Activated CD8-positive, alpha-beta T cell treated with anti-CD3 and anti-CD28 coated beads, Interleukin-2, amount 10 ng/mL, durations not matched to agents 7 days and 5 days (primary cell): ENCODE results near the gene MYO7B. TPM values are rescaled to one million over a fixed set of nuclear protein-coding genes. Genes with fewer than 3 reads are reported as not detected.

ENCODE experiments used
- ATAC-seq: fragments of 150-1000 bp; cut with Tn5 transposase; one replicate; pipeline ENCODE4 v1.10.0; 2021; ENCODE audit warnings: moderate library complexity
- CTCF ChIA-PET: fragments of 350-600 bp; sonication (Branson Sonifier 250); formaldehyde crosslinking; loops from one replicate; lab custom pipeline; 2021; ENCODE audit warnings: antibody characterized with exemption; lab: Charles Lee
- POLR2A ChIA-PET: fragments of 350-600 bp; sonication (Branson Sonifier 250); formaldehyde crosslinking; loops from one replicate; lab custom pipeline; 2021; ENCODE audit warnings: antibody characterized with exemption; lab: Charles Lee
- DNase-seq: peaks from one replicate; pipeline ENCODE4 v3.0.0-alpha.2; 2020
- H3K27ac Mint-ChIP-seq: one replicate; pipeline ENCODE4 v1.8.0; 2021; ENCODE audit warnings: mild to moderate bottlenecking, mixed read lengths
- H3K27me3 Mint-ChIP-seq: one replicate; pipeline ENCODE4 v1.8.0; 2021; ENCODE audit warnings: low read depth, mixed read lengths
- H3K36me3 Mint-ChIP-seq: one replicate; pipeline ENCODE4 v1.8.0; 2021; ENCODE audit warnings: low read depth, mixed read lengths
- H3K4me1 Mint-ChIP-seq: one replicate; pipeline ENCODE4 v1.8.0; 2021; ENCODE audit warnings: low read depth, mixed read lengths
- H3K4me3 Mint-ChIP-seq: one replicate; pipeline ENCODE4 v1.8.0; 2021; ENCODE audit warnings: mild to moderate bottlenecking, mixed read lengths
- H3K9me3 Mint-ChIP-seq: one replicate; pipeline ENCODE4 v1.8.0; 2022; ENCODE audit warnings: mixed read lengths; ENCODE audit not compliant: insufficient read depth
- total RNA-seq, 2 experiments: library from RNA; stranded (reverse); gene quantifications; one replicate each; pipeline ENCODE4 v1.2.3, GENCODE V29; 2021

The MYO7B gene
- total RNA-seq, 2 experiments from 2014 or later, result 0.82 to 1.2 TPM

- DNase-seq (no peak), ATAC-seq (no peak)
- no peaks in the 10 kb centered on the region for H3K9me3 Mint-ChIP-seq
- H3K27ac Mint-ChIP-seq, result no peak overlapping the region
- ChIA-PET CTCF (interaction anchor here (9.1 kb wide), 1 partner anchor 59 kb away, joined by 174 read pairs; no protein-coding TSS in a partner anchor), POLR2A (no interaction called here)
- no peak overlapping the region for H3K4me3 Mint-ChIP-seq
- H3K36me3 Mint-ChIP-seq, result no peaks in the 10 kb centered on the region
- peaks cover 18% of the 10 kb centered on the region for H3K4me1 Mint-ChIP-seq
- no peaks in the 10 kb centered on the region for H3K27me3 Mint-ChIP-seq
Observed at GRCh38 chr2:127651381-127651809, 115.9 kb downstream of the MYO7B start.

DNA sequence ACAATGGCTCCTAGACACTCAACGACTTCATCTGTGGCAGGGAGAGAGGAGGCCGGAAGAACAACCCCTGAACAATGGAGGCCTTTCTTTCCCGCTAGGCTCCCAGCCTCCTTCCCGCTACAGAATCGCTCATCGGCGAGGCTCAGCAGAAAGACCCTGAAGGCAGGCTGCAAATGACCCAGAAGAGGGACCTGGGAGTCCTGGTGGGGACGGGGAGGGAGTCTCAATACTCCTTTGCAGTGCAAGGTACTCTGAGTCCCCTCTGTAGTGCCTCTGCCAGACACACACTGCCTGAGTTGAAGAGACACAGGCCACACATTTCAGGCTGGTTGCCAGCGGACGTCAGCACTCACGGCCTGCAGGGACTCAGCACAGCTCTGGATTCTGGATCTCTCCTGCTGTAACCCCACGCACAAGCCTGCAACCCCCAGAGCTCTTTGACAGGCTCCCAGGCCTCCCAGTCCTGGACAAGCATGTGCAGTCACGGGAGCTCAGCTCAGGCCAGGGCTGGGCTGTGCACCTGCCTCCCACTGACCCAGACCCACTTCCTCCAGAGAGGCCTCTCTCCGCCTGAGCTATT lies 116.6 kb downstream of the MYO7B start:
- Mint-ChIP-seq H3K4me1 (peaks cover 16% of the 10 kb centered on the region), H3K36me3 (no peaks in the 10 kb centered on the region), H3K9me3 (no peaks in the 10 kb centered on the region), H3K27me3 (no peaks in the 10 kb centered on the region), H3K27ac (no peak overlapping the region), H3K4me3 (no peak overlapping the region)
- ChIA-PET POLR2A (interaction anchor here (0.7 kb wide), 1 partner anchor 157 kb away, joined by 3 read pairs; no protein-coding TSS in a partner anchor), CTCF (interaction anchor here (1.1 to 9.1 kb wide), 2 partner anchors 60 to 78 kb away, joined by 3 to 174 read pairs; no protein-coding TSS in a partner anchor)
- no peak for ATAC-seq
- no peak for DNase-seq

GRCh38 chr2:127652786-127653357 lies 117.4 kb downstream of the MYO7B start:
- no peak overlapping the region for H3K4me3 Mint-ChIP-seq
- no peak for DNase-seq
- no peaks in the 10 kb centered on the region for H3K27me3 Mint-ChIP-seq
- POLR2A ChIA-PET, result interaction anchor here (0.7 kb wide), 1 partner anchor 158 kb away, joined by 3 read pairs; no protein-coding TSS in a partner anchor
- H3K4me1 Mint-ChIP-seq, result peaks cover 14% of the 10 kb centered on the region
- CTCF ChIA-PET, result interaction anchor here (1.1 to 9.1 kb wide), 2 partner anchors 61 to 78 kb away, joined by 3 to 174 read pairs; no protein-coding TSS in a partner anchor
- ATAC-seq, result no peak
- H3K36me3 Mint-ChIP-seq, result no peaks in the 10 kb centered on the region
- H3K9me3 Mint-ChIP-seq, result no peaks in the 10 kb centered on the region
- H3K27ac Mint-ChIP-seq, result no peak overlapping the region

DNA sequence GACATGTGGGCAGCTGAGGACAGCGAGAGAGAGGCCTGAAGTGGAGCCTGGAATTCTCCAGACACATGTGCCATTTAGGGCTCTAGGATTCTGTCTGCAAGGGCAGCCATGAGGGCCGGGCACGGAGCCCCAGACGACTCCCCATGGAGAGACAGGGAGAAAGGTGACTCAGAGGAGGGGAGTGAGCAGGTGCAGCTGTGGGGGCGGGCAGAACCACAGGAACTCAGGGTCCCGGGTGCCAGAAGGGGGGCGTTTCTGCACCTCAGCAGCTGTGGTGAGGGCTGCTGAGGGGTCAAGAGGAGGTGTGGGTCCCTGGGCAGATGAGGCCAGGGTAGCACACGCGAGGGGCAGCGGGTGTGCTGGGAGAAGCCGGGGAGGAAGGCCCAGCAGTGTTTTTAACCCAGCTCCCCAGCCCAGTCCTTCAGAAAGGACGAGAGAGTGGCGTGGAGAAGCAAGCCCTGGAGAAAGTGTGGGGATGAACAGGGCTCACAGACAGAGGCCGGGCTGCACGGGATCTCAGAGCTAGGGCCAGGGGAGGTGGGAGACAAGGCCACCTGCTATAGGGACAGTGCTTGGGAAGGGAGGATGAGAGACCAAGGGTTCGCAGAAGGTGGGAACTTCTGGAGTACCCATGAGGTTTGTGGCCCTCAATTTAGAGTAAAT lies 118.1 kb downstream of the MYO7B start:
- H3K4me1 Mint-ChIP-seq, result peaks cover 8% of the 10 kb centered on the region
- ATAC-seq, result no peak
- ChIA-PET POLR2A (interaction anchor here (1.0 kb wide), 1 partner anchor 12 kb away, joined by 3 read pairs; no protein-coding TSS in a partner anchor), CTCF (interaction anchor here (9.1 kb wide), 1 partner anchor 61 kb away, joined by 174 read pairs; no protein-coding TSS in a partner anchor)
- no peaks in the 10 kb centered on the region for H3K27me3 Mint-ChIP-seq
- H3K9me3 Mint-ChIP-seq, result no peaks in the 10 kb centered on the region
- H3K36me3 Mint-ChIP-seq, result no peaks in the 10 kb centered on the region
- H3K27ac Mint-ChIP-seq, result no peak overlapping the region
- DNase-seq, result no peak
- H3K4me3 Mint-ChIP-seq, result no peak overlapping the region

- Mint-ChIP-seq H3K27me3 (no peaks in the 10 kb centered on the region), H3K9me3 (no peaks in the 10 kb centered on the region), H3K4me3 (no peak overlapping the region), H3K36me3 (no peaks in the 10 kb centered on the region), H3K27ac (no peak overlapping the region), H3K4me1 (peaks cover 6% of the 10 kb centered on the region)
- DNase-seq (no peak), ATAC-seq (no peak)
- POLR2A ChIA-PET, result interaction anchor here (1.0 kb wide), 1 partner anchor 13 kb away, joined by 3 read pairs; no protein-coding TSS in a partner anchor
- CTCF ChIA-PET, result interaction anchor here (9.1 kb wide), 1 partner anchor 62 kb away, joined by 174 read pairs; no protein-coding TSS in a partner anchor
Observed at GRCh38 chr2:127654084-127654837, 118.8 kb downstream of the MYO7B start.

DNA sequence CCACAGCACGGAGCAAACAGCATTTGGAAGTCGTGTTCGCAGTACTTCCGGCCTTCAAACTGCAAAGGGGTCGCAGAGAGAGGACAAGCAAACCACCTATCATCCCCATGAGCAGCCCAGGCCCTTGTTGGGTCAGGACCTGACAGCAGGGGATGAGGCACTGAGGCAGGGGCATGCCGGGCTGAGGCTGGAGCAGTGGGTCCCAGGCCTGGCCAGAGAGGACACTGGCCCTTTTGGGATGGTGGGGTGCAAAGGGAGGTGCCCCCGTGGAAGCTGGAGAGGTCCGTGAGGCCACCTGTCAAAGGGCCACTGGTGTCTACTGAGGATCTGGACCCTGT lies 119.3 kb downstream of the MYO7B start:
- Mint-ChIP-seq H3K27ac (no peak overlapping the region), H3K9me3 (no peaks in the 10 kb centered on the region), H3K4me3 (no peak overlapping the region), H3K4me1 (peaks cover under 1% of the 10 kb centered on the region), H3K36me3 (no peaks in the 10 kb centered on the region), H3K27me3 (no peaks in the 10 kb centered on the region)
- ChIA-PET POLR2A (interaction anchor here (1.0 kb wide), 1 partner anchor 13 kb away, joined by 3 read pairs; no protein-coding TSS in a partner anchor), CTCF (interaction anchor here (9.1 kb wide), 1 partner anchor 63 kb away, joined by 174 read pairs; no protein-coding TSS in a partner anchor)
- ATAC-seq, result no peak
- no peak for DNase-seq

- POLR2A ChIA-PET, result no interaction called here
- Mint-ChIP-seq H3K27me3 (peaks cover 2% of the 10 kb centered on the region), H3K36me3 (no peaks in the 10 kb centered on the region), H3K27ac (no peak overlapping the region), H3K4me3 (no peak overlapping the region), H3K4me1 (peaks cover 2% of the 10 kb centered on the region), H3K9me3 (no peaks in the 10 kb centered on the region)
- no peak for DNase-seq
- no peak for ATAC-seq
- CTCF ChIA-PET, result interaction anchor here (0.7 to 9.1 kb wide), 2 partner anchors 63 to 64 kb away, joined by 4 to 174 read pairs; no protein-coding TSS in a partner anchor
Observed at GRCh38 chr2:127655209-127656073, 120.0 kb downstream of the MYO7B start.

DNA sequence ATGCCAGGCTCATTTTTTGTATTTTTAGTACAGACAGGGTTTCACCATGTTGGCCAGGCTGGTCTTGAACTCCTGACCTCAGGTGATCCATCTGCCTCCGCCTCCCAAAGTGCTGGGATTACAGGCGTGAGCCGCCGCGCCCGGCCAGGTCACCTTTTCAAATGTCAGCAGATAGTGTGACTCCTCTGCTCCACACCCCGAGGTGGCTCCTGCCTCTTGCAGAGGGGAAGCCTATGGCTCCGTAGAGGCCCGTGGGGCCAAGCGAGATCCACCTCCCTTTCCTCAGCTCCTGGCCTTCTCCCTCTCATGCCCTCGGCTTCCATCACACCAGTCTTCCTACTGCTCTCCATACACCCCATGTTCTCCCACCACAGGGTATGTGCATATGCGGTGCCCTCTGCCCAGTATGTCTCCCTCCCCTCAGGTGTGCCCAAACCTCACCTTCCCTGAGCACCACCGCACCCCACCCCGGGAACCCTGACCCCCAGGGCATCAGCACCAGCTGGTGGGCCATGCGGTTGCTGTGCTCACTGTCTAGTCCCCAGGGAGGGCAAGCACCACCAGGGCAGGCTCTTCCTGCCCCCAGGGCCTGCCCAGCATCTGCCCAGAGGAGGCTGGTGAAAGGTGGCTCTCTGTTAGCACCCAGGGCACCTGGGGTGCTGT lies 121.2 kb downstream of the MYO7B start:
- DNase-seq, result no peak
- ChIA-PET CTCF (interaction anchor here (1.8 kb wide), 1 partner anchor 65 kb away, joined by 5 read pairs; no protein-coding TSS in a partner anchor), POLR2A (no interaction called here)
- no peak overlapping the region for H3K4me3 Mint-ChIP-seq
- H3K27ac Mint-ChIP-seq, result no peak overlapping the region
- peaks cover 2% of the 10 kb centered on the region for H3K4me1 Mint-ChIP-seq
- no peaks in the 10 kb centered on the region for H3K9me3 Mint-ChIP-seq
- peaks cover 5% of the 10 kb centered on the region for H3K27me3 Mint-ChIP-seq
- H3K36me3 Mint-ChIP-seq, result no peaks in the 10 kb centered on the region
- no peak for ATAC-seq

- Mint-ChIP-seq H3K36me3 (no peaks in the 10 kb centered on the region), H3K4me1 (peaks cover 2% of the 10 kb centered on the region), H3K27ac (no peak overlapping the region), H3K27me3 (peaks cover 5% of the 10 kb centered on the region), H3K9me3 (no peaks in the 10 kb centered on the region), H3K4me3 (no peak overlapping the region)
- ChIA-PET CTCF (interaction anchor here (1.0 to 1.8 kb wide), 2 partner anchors 7 to 66 kb away, joined by 3 to 5 read pairs; no protein-coding TSS in a partner anchor), POLR2A (no interaction called here)
- no peak for DNase-seq
- no peak for ATAC-seq
Observed at GRCh38 chr2:127657232-127657595, 121.7 kb downstream of the MYO7B start.

GRCh38 chr2:127658146-127658545 lies 122.7 kb downstream of the MYO7B start:
- peaks cover 2% of the 10 kb centered on the region for H3K4me1 Mint-ChIP-seq
- H3K4me3 Mint-ChIP-seq, result no peak overlapping the region
- no peak overlapping the region for H3K27ac Mint-ChIP-seq
- peaks cover 10% of the 10 kb centered on the region for H3K27me3 Mint-ChIP-seq
- ATAC-seq (no peak), DNase-seq (no peak)
- no peaks in the 10 kb centered on the region for H3K36me3 Mint-ChIP-seq
- POLR2A ChIA-PET, result no interaction called here
- no peaks in the 10 kb centered on the region for H3K9me3 Mint-ChIP-seq
- CTCF ChIA-PET, result interaction anchor here (1.0 to 1.8 kb wide), 2 partner anchors 8 to 67 kb away, joined by 3 to 5 read pairs; no protein-coding TSS in a partner anchor
